ENCODE data around the gene PCDHA1.

DNA sequence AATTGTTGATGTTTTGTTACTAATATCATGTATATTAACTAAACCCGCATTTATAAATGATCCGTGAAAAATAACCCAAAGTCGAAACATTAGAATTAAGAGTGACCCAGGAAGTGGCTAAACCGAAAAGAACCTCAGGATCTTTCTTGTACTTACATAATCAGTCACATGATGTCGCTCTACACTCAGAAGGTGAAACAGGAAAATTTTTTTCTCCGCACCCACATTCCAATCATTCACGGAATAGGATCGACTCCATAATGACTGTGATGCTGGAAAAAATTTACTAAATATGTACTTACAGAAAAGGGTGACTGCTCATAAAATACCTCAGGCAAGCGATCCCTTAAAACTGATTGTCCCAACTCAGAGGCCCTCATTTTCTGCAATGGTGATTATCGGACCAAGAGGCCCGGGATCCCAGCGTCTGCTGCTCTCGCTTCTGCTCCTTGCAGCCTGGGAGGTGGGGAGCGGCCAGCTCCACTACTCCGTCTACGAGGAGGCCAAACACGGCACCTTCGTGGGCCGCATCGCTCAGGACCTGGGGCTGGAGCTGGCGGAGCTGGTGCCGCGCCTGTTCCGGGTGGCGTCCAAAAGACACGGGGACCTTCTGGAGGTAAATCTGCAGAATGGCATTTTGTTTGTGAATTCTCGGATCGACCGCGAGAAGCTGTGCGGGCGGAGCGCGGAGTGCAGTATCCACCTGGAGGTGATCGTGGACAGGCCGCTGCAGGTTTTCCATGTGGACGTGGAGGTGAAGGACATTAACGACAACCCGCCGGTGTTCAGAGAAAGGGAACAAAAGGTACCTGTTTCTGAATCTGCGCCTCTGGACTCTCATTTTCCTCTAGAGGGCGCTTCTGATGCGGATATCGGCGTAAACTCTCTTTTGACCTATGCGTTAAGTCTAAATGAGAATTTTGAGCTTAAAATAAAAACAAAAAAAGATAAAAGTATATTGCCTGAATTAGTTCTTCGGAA, 89.4 kb downstream of the PCDHA1 start, which contains the start of gene PCDHA12:
- TF ChIP-seq TCF12 (IDR thresholded peaks at IDR 0.05; ENCODE audit: low read depth) (no peak), EP300 (IDR thresholded peaks at IDR 0.05; ENCODE audit: borderline replicate concordance) (no peak), EGR1 (IDR thresholded peaks at IDR 0.05) (no peak), TEAD4 (IDR thresholded peaks at IDR 0.05) (no peak), TAF1 (IDR thresholded peaks at IDR 0.05; ENCODE audit: low read depth) (no peak), CREB1 (IDR thresholded peaks at IDR 0.05; ENCODE audit: low read depth) (no peak), YY1 (IDR thresholded peaks at IDR 0.05; ENCODE audit: low read depth) (no peak), RAD21 (IDR thresholded peaks at IDR 0.05; ENCODE audit: low read depth) (no peak), NFIC (IDR thresholded peaks at IDR 0.05) (no peak), REST (IDR thresholded peaks at IDR 0.05; ENCODE audit: low read depth) (no peak), CEBPB (IDR thresholded peaks at IDR 0.05) (no peak)
- TF ChIP-seq, protein P1, sequence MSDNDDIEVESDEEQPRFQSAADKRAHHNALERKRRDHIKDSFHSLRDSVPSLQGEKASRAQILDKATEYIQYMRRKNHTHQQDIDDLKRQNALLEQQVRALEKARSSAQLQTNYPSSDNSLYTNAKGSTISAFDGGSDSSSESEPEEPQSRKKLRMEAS (IDR thresholded peaks at IDR 0.05), result no peak
